Stimulated activated CD4-positive, alpha-beta T cell treated with anti-CD3 and anti-CD28 coated beads, Interleukin-15, amount 100 ng/mL, for 48 hours (primary cell): ENCODE data around the gene FBXO10.

Source experiments
- DNase-seq, 2 donors: peaks; one replicate each; pipeline ENCODE4 v3.0.0-alpha.2; 2020; ENCODE audit warnings: low read depth in 2 of 2

FBXO10 gene

GRCh38 chr9:37592108-37592951 lies 16.1 kb upstream of the FBXO10 start, which contains the start of gene TOMM5:
TOMM5 (minus strand) TSS chr9:37592597; CDS start chr9:37592532, 65 bp downstream.
- peak; percentile 88 to 89 for DNase-seq

- no peak for DNase-seq
Measured at GRCh38 chr9:37587521-37587920, 11.3 kb upstream of the FBXO10 start.

- DNase-seq, result no peak
Measured at GRCh38 chr9:37583522-37584121, 7.4 kb upstream of the FBXO10 start.

GRCh38 chr9:37582548-37583157 lies 6.5 kb upstream of the FBXO10 start:
- no peak for DNase-seq

GRCh38 chr9:37575511-37575914 lies 667 bp downstream of the FBXO10 start:
- no peak for DNase-seq

- no peak for DNase-seq
Measured at GRCh38 chr9:37575001-37575400, 1.2 kb downstream of the FBXO10 start.

GRCh38 chr9:37574241-37574721 lies 1.9 kb downstream of the FBXO10 start:
- no peak for DNase-seq

GRCh38 chr9:37571282-37571681 lies 4.9 kb downstream of the FBXO10 start:
- no peak for DNase-seq

GRCh38 chr9:37566716-37567115 lies 9.5 kb downstream of the FBXO10 start:
- DNase-seq, result no peak

- DNase-seq, result no peak
Measured at GRCh38 chr9:37565661-37566618, 10.2 kb downstream of the FBXO10 start.

- no peak for DNase-seq
Measured at GRCh38 chr9:37564916-37565315, 11.3 kb downstream of the FBXO10 start.

- DNase-seq, result no peak
Measured at GRCh38 chr9:37563806-37564513, 12.2 kb downstream of the FBXO10 start.

GRCh38 chr9:37562826-37563225 lies 13.4 kb downstream of the FBXO10 start:
- no peak for DNase-seq

GRCh38 chr9:37561682-37562081 lies 14.5 kb downstream of the FBXO10 start:
- DNase-seq, result no peak

GRCh38 chr9:37559855-37560592 lies 16.2 kb downstream of the FBXO10 start:
- DNase-seq, result no peak

GRCh38 chr9:37559125-37559524 lies 17.1 kb downstream of the FBXO10 start:
- DNase-seq, result no peak

GRCh38 chr9:37555786-37556185 lies 20.4 kb downstream of the FBXO10 start:
- no peak for DNase-seq

- no peak for DNase-seq
Measured at GRCh38 chr9:37554318-37554717, 21.9 kb downstream of the FBXO10 start.

GRCh38 chr9:37551888-37552287 lies 24.3 kb downstream of the FBXO10 start:
- DNase-seq, result no peak

GRCh38 chr9:37551468-37551867 lies 24.7 kb downstream of the FBXO10 start:
- no peak for DNase-seq
